ENCODE measurements around the gene PRR5. TPM values are rescaled to one million over a fixed set of nuclear protein-coding genes. Genes with fewer than 3 reads are reported as not detected.
A peak's percentile ranks its signal among the peaks of the same experiment; 100 is the strongest.

PRR5 gene
- total and polyA plus RNA-seq, 10 donors, result 31.3 to 85.6 (median 76.7) TPM

- H3K4me1 ChIP-seq, result peaks cover 32 to 86% (median 59%) of the 10 kb centered on the region in 6 donors
- peaks cover 0 to 33% (median 3%) of the 10 kb centered on the region in 7 donors for H3K27me3 ChIP-seq (replicated peaks in 1 of 7)
- H3K4me3 ChIP-seq, result peak overlapping the region in 1 of 8 donors; percentile 78
- H3K36me3 ChIP-seq, result no peaks in the 10 kb centered on the region
- TF ChIP-seq POLR2A (IDR thresholded peaks at IDR 0.05), result no peak
- TF ChIP-seq CTCF (IDR thresholded peaks at IDR 0.05 in 8 of 11, conservative IDR thresholded peaks at IDR 0.05 in 3 of 11), result no peak
- TF ChIP-seq POLR2AphosphoS5 (IDR thresholded peaks at IDR 0.05), result no peak
- no peaks in the 10 kb centered on the region for H3K9me3 ChIP-seq
- 53 to 81% (median 68%) methylated on average over 5 of the region's 5 CpGs for WGBS, 5 donors
- no peak for DNase-seq
- intact Hi-C loops (cut with DNase I; ENCODE audit: low total_unique reads), result no loop called here
- H3K27ac ChIP-seq, result peak overlapping the region in 6 of 8 donors; percentile 80 to 93 (median 88)
These were observed 34.7 kb upstream of the PRR5 start for GRCh38 chr22:44667276-44667675.

GRCh38 chr22:44667829-44668189 is 34.2 kb upstream of the PRR5 start:
- DNase-seq, result no peak
- peak overlapping the region; percentile 31 to 78 (median 50) for H3K4me3 ChIP-seq
- no peaks in the 10 kb centered on the region for H3K9me3 ChIP-seq
- TF ChIP-seq POLR2A (IDR thresholded peaks at IDR 0.05) (no peak), POLR2AphosphoS5 (IDR thresholded peaks at IDR 0.05) (no peak), CTCF (IDR thresholded peaks at IDR 0.05 in 8 of 11, conservative IDR thresholded peaks at IDR 0.05 in 3 of 11) (peak in 1 of 11 experiments; percentile 6)
- peaks cover 0 to 36% (median 3%) of the 10 kb centered on the region in 7 donors for H3K27me3 ChIP-seq (replicated peaks in 1 of 7)
- WGBS, 5 donors, result 15 to 38% (median 21%) methylated on average over 8 of the region's 8 CpGs
- intact Hi-C loops (cut with DNase I; ENCODE audit: low total_unique reads), result no loop called here
- peak overlapping the region; percentile 60 to 93 (median 84) for H3K27ac ChIP-seq
- peaks cover 32 to 85% (median 59%) of the 10 kb centered on the region in 6 donors for H3K4me1 ChIP-seq
- H3K36me3 ChIP-seq, result no peaks in the 10 kb centered on the region

- peak overlapping the region; percentile 60 to 93 (median 84) for H3K27ac ChIP-seq
These were observed 33.7 kb upstream of the PRR5 start for GRCh38 chr22:44668190-44668885.

More at GRCh38 chr22:44668190-44668885, 33.7 kb upstream of the PRR5 start:
- Histone ChIP-seq H3K9me3 (no peaks in the 10 kb centered on the region), H3K36me3 (no peaks in the 10 kb centered on the region), H3K4me1 (peaks cover 32 to 83% (median 58%) of the 10 kb centered on the region in 6 donors), H3K4me3 (peak overlapping the region; percentile 34 to 78 (median 50)), H3K27me3 (replicated peaks in 1 of 7) (peaks cover 0 to 36% (median 3%) of the 10 kb centered on the region in 7 donors)
- intact Hi-C loops (cut with DNase I; ENCODE audit: low total_unique reads), result no loop called here
- 0 to 2% (median 1%) methylated on average over 8 to 87 of the region's 87 CpGs for WGBS, 5 donors
- no peak for TF ChIP-seq POLR2A (IDR thresholded peaks at IDR 0.05)
- TF ChIP-seq CTCF (IDR thresholded peaks at IDR 0.05 in 8 of 11, conservative IDR thresholded peaks at IDR 0.05 in 3 of 11), result no peak
- TF ChIP-seq POLR2AphosphoS5 (IDR thresholded peaks at IDR 0.05), result peak in 1 of 3 donors; percentile 52
- DNase-seq, result peak; percentile 87
